GM23338 (cell line): ENCODE results near the gene ABCC6. TPM values are rescaled to one million over a fixed set of nuclear protein-coding genes. Genes with fewer than 3 reads are reported as not detected.

ENCODE experiments used
- ATAC-seq: fragments of 200-7000 bp; cut with Tn5 transposase; 3 replicates; pipeline ENCODE4 v1.9.1; 2020
- DNase-seq: peaks from one replicate; pipeline ENCODE4 v3.0.0-alpha.2; 2015; ENCODE audit warnings: low spot score
- H2AFZ ChIP-seq: fragments of 200-600 bp; sonication (generic); 2 replicates; pipeline ENCODE4 v1.8.0; 2016; ENCODE audit warnings: antibody characterized with exemption, mild to moderate bottlenecking, moderate library complexity
- H3F3A ChIP-seq: fragments of 200-600 bp; sonication (generic); replicated peaks from 2 replicates; pipeline ENCODE4 v1.8.0; 2017; ENCODE audit warnings: antibody characterized with exemption, mixed run types, low read depth
- H3K27ac ChIP-seq: fragments of 200-600 bp; sonication (generic); 2 replicates; pipeline ENCODE4 v1.6.1; 2016; ENCODE audit warnings: low read depth
- H3K27me3 ChIP-seq: fragments of 200-600 bp; sonication (generic); 2 replicates; pipeline ENCODE4 v1.8.0; 2016; ENCODE audit warnings: mild to moderate bottlenecking, mixed run types, moderate library complexity; ENCODE audit not compliant: insufficient read depth
- H3K36me3 ChIP-seq: fragments of 200-600 bp; sonication (generic); 2 replicates; pipeline ENCODE4 v1.8.0; 2016; ENCODE audit warnings: mild to moderate bottlenecking; ENCODE audit not compliant: insufficient read depth
- H3K4me1 ChIP-seq: fragments of 200-600 bp; sonication (generic); 2 replicates; pipeline ENCODE4 v1.8.0; 2016; ENCODE audit warnings: mild to moderate bottlenecking, moderate library complexity; ENCODE audit not compliant: insufficient read depth
- H3K4me2 ChIP-seq: fragments of 200-600 bp; sonication (generic); 2 replicates; pipeline ENCODE4 v1.7.1; 2017; ENCODE audit warnings: mixed run types
- H3K4me3 ChIP-seq: fragments of 200-600 bp; sonication (generic); 2 replicates; pipeline ENCODE4 v1.6.1; 2016; ENCODE audit warnings: mixed run types
- H3K79me2 ChIP-seq: fragments of 200-600 bp; sonication (generic); replicated peaks from 2 replicates; pipeline ENCODE4 v1.8.0; 2017; ENCODE audit warnings: mild to moderate bottlenecking; ENCODE audit not compliant: insufficient read depth
- H3K9me2 ChIP-seq: fragments of 200-600 bp; sonication (generic); 2 replicates; pipeline ENCODE4 v1.8.0; 2017; ENCODE audit not compliant: insufficient read depth
- H4K20me1 ChIP-seq: fragments of 200-600 bp; sonication (generic); replicated peaks from 2 replicates; pipeline ENCODE4 v1.8.0; 2017; ENCODE audit warnings: mild to moderate bottlenecking; ENCODE audit not compliant: insufficient read depth
- H3K27ac Mint-ChIP-seq: 2 replicates; pipeline ENCODE4 v1.8.0; 2020; ENCODE audit warnings: inconsistent platforms, mild to moderate bottlenecking, moderate library complexity, mixed read lengths
- H3K27me3 Mint-ChIP-seq: 3 replicates; pipeline ENCODE4 v1.8.0; 2022; ENCODE audit warnings: low read depth, mild to moderate bottlenecking, moderate library complexity, mixed read lengths, inconsistent platforms; ENCODE audit not compliant: insufficient read depth, poor library complexity
- H3K36me3 Mint-ChIP-seq: 3 replicates; pipeline ENCODE4 v1.8.0; 2021; ENCODE audit warnings: low read depth, mild to moderate bottlenecking, inconsistent platforms, moderate library complexity, mixed read lengths
- H3K4me1 Mint-ChIP-seq: 3 replicates; pipeline ENCODE4 v1.8.0; 2020; ENCODE audit warnings: mild to moderate bottlenecking, inconsistent platforms, mixed read lengths
- H3K4me3 Mint-ChIP-seq: 3 replicates; pipeline ENCODE4 v1.8.0; 2021; ENCODE audit warnings: moderate library complexity, mild to moderate bottlenecking, inconsistent platforms, mixed read lengths
- H3K9me3 Mint-ChIP-seq: 3 replicates; pipeline ENCODE4 v1.8.0; 2020; ENCODE audit warnings: moderate library complexity, mild to moderate bottlenecking, inconsistent platforms, mixed read lengths
- CREB1 ChIP-seq: fragments of 250-450 bp; sonication (Bioruptor Pico); IDR thresholded peaks from 2 replicates; pipeline ENCODE4 v1.5.0; 2020; ENCODE audit warnings: low read depth, mild to moderate bottlenecking, moderate library complexity
- JUNB ChIP-seq: IDR thresholded peaks from one replicate; pipeline ENCODE4 v1.6.1; 2016; ENCODE audit warnings: antibody characterized with exemption; ENCODE audit not compliant: unreplicated experiment
- NANOG ChIP-seq: IDR thresholded peaks from 2 replicates; pipeline ENCODE4 v1.6.1; 2016; ENCODE audit warnings: antibody characterized with exemption, borderline replicate concordance
- POLR2AphosphoS5 ChIP-seq: IDR thresholded peaks from 2 replicates; pipeline ENCODE4 v1.6.1; 2016; ENCODE audit warnings: antibody characterized with exemption, low read depth
- STAT1 ChIP-seq: IDR thresholded peaks from one replicate; pipeline ENCODE4 v1.6.1; 2016; ENCODE audit warnings: antibody characterized with exemption; ENCODE audit not compliant: unreplicated experiment
- ZNF114 ChIP-seq: fragments of 250-450 bp; sonication (Bioruptor Pico); IDR thresholded peaks from 2 replicates; pipeline ENCODE4 v1.5.0; 2020; ENCODE audit warnings: mild to moderate bottlenecking, moderate library complexity
- ZNF331 ChIP-seq: fragments of 250-450 bp; sonication (Bioruptor Pico); IDR thresholded peaks from 2 replicates; pipeline ENCODE4 v1.5.0; 2020; ENCODE audit warnings: low read depth, mild to moderate bottlenecking, moderate library complexity
- polyA plus RNA-seq: library from polyadenylated mRNA; unstranded; fragments of >200 nt; fragmentation: Nextera tagmentation; extraction: Ambion mirVana; gene quantifications from 2 replicates; pipeline ENCODE4 v1.2.1, GENCODE V29; 2016
- total RNA-seq: library from RNA; depleted of rRNA; stranded (reverse); fragments of >200 nt; shearing (Covaris generic); gene quantifications from 2 replicates; pipeline ENCODE4 v1.2.3, GENCODE V29; 2014
- TF ChIP-seq, protein P1 (sequence below), 2 experiments: fragments of 200-600 bp in 1 of 2; sonication (generic) in 1 of 2; conservative IDR thresholded peaks; 2 replicates each; pipeline versions ENCODE4 v1.5.1 to v1.6.1; 2016 to 2017; ENCODE audit warnings: antibody characterized with exemption in 2 of 2, low read depth in 2 of 2, mild to moderate bottlenecking in 2 of 2, moderate library complexity in 1 of 2
- TF ChIP-seq, protein P2 (sequence below): IDR thresholded peaks from 2 replicates; pipeline ENCODE4 v1.6.1; 2016; ENCODE audit warnings: antibody characterized with exemption
- TF ChIP-seq, protein P3 (sequence below): IDR thresholded peaks from one replicate; pipeline ENCODE4 v1.6.1; 2018; ENCODE audit warnings: antibody characterized with exemption; ENCODE audit not compliant: unreplicated experiment

Gene ABCC6
- total and polyA plus RNA-seq, 2 experiments from 2014 or later, result 0.73 to 2.8 TPM

DNA sequence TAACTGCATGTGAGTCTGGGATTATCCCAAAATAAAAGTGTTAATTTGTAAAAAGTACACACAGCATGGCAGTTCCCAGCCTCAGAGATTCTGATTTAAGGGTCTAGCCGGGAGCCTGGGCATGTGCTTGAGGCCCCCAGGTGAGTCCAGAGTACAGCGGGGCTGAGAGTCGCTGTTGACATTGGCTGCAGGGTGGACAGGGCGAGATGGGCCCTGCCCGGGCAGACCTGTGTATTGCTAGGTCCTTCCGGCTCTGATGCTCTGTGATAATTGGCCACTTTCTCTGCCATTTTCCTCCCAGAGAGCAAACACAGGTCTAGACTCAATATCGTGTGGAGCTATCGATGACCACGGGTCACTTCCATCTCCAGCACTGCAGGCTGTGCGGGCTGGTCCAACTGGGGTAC, 73.6 kb downstream of the ABCC6 start:
- Mint-ChIP-seq H3K27ac (no peak overlapping the region; the same call in 1 of the 2 replicates), H3K4me3 (no peak overlapping the region), H3K36me3 (peaks cover 6% of the 10 kb centered on the region; the same call in 2 of the 3 replicates), H3K9me3 (no peaks in the 10 kb centered on the region), H3K4me1 (peaks cover 3% of the 10 kb centered on the region), H3K27me3 (peaks cover 17% of the 10 kb centered on the region)
- DNase-seq (no peak), ATAC-seq (no peak; the same call in 1 of the 3 replicates)
- TF ChIP-seq, protein P1, sequence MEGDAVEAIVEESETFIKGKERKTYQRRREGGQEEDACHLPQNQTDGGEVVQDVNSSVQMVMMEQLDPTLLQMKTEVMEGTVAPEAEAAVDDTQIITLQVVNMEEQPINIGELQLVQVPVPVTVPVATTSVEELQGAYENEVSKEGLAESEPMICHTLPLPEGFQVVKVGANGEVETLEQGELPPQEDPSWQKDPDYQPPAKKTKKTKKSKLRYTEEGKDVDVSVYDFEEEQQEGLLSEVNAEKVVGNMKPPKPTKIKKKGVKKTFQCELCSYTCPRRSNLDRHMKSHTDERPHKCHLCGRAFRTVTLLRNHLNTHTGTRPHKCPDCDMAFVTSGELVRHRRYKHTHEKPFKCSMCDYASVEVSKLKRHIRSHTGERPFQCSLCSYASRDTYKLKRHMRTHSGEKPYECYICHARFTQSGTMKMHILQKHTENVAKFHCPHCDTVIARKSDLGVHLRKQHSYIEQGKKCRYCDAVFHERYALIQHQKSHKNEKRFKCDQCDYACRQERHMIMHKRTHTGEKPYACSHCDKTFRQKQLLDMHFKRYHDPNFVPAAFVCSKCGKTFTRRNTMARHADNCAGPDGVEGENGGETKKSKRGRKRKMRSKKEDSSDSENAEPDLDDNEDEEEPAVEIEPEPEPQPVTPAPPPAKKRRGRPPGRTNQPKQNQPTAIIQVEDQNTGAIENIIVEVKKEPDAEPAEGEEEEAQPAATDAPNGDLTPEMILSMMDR (conservative IDR thresholded peaks at IDR 0.05; ENCODE audit: low read depth in 2 of 2), result no peak
- TF ChIP-seq NANOG (no peak), POLR2AphosphoS5 (no peak), ZNF331 (CRISPR knock-in tag) (no peak)
- TF ChIP-seq, protein P2, sequence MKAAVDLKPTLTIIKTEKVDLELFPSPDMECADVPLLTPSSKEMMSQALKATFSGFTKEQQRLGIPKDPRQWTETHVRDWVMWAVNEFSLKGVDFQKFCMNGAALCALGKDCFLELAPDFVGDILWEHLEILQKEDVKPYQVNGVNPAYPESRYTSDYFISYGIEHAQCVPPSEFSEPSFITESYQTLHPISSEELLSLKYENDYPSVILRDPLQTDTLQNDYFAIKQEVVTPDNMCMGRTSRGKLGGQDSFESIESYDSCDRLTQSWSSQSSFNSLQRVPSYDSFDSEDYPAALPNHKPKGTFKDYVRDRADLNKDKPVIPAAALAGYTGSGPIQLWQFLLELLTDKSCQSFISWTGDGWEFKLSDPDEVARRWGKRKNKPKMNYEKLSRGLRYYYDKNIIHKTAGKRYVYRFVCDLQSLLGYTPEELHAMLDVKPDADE, result no peak
- TF ChIP-seq, protein P3, sequence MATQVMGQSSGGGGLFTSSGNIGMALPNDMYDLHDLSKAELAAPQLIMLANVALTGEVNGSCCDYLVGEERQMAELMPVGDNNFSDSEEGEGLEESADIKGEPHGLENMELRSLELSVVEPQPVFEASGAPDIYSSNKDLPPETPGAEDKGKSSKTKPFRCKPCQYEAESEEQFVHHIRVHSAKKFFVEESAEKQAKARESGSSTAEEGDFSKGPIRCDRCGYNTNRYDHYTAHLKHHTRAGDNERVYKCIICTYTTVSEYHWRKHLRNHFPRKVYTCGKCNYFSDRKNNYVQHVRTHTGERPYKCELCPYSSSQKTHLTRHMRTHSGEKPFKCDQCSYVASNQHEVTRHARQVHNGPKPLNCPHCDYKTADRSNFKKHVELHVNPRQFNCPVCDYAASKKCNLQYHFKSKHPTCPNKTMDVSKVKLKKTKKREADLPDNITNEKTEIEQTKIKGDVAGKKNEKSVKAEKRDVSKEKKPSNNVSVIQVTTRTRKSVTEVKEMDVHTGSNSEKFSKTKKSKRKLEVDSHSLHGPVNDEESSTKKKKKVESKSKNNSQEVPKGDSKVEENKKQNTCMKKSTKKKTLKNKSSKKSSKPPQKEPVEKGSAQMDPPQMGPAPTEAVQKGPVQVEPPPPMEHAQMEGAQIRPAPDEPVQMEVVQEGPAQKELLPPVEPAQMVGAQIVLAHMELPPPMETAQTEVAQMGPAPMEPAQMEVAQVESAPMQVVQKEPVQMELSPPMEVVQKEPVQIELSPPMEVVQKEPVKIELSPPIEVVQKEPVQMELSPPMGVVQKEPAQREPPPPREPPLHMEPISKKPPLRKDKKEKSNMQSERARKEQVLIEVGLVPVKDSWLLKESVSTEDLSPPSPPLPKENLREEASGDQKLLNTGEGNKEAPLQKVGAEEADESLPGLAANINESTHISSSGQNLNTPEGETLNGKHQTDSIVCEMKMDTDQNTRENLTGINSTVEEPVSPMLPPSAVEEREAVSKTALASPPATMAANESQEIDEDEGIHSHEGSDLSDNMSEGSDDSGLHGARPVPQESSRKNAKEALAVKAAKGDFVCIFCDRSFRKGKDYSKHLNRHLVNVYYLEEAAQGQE, result no peak
- Histone ChIP-seq H3K4me2 (no peak overlapping the region), H3K27me3 (no peaks in the 10 kb centered on the region), H3K27ac (no peak overlapping the region), H3F3A (no peaks in the 10 kb centered on the region), H3K79me2 (no peaks in the 10 kb centered on the region), H3K4me3 (no peak overlapping the region), H4K20me1 (0 out of 2 replicates have a peak, but pooled peaks cover 3% of the 10 kb centered on the region), H3K4me1 (peaks cover 3% of the 10 kb centered on the region; the same call in 1 of the 2 replicates), H3K9me2 (no peaks in the 10 kb centered on the region), H2AFZ (no peak overlapping the region), H3K36me3 (no peaks in the 10 kb centered on the region)

DNA sequence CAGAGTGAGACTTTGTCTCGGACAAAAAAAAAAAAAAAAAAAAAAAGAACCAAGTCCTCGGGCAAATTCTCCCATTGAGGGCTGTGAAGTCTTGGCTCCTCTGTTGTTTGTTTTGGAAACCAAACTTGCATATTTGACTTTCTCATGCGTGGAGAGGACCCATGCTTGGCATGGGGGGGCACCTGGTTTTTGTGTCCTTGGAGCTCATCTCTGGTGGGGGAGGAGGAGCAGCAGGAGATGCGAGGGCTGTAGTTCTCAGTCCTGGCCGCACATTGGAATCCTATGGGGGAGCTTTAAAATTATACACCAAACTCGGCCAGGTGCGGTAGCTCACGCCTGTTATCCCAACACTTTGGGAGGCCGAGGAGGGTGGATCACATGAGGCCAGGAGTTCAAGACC, 74.5 kb downstream of the ABCC6 start:
- Histone ChIP-seq H3K4me3 (no peak overlapping the region), H3K4me2 (no peak overlapping the region), H3F3A (no peaks in the 10 kb centered on the region), H3K36me3 (no peaks in the 10 kb centered on the region), H3K79me2 (no peaks in the 10 kb centered on the region), H4K20me1 (0 out of 2 replicates have a peak, but pooled peaks cover 3% of the 10 kb centered on the region), H3K9me2 (no peaks in the 10 kb centered on the region), H3K4me1 (peaks cover 3% of the 10 kb centered on the region; the same call in 1 of the 2 replicates), H3K27ac (no peak overlapping the region), H3K27me3 (no peaks in the 10 kb centered on the region), H2AFZ (no peak overlapping the region)
- H3K9me3 Mint-ChIP-seq, result no peaks in the 10 kb centered on the region
- H3K4me1 Mint-ChIP-seq, result peaks cover 3% of the 10 kb centered on the region
- no peak overlapping the region for H3K4me3 Mint-ChIP-seq
- peaks cover 6% of the 10 kb centered on the region for H3K36me3 Mint-ChIP-seq
- H3K27me3 Mint-ChIP-seq, result peaks cover 20% of the 10 kb centered on the region
- no peak for DNase-seq
- no peak for ATAC-seq
- H3K27ac Mint-ChIP-seq, result peak overlapping the region; percentile 86; the same call in 1 of the 2 replicates
- TF ChIP-seq, protein P3, result no peak
- no peak for TF ChIP-seq POLR2AphosphoS5
- TF ChIP-seq, protein P1 (conservative IDR thresholded peaks at IDR 0.05; ENCODE audit: low read depth in 2 of 2), result no peak
- no peak for TF ChIP-seq STAT1
- TF ChIP-seq NANOG, result no peak
- TF ChIP-seq JUNB, result no peak
- no peak for TF ChIP-seq ZNF331 (CRISPR knock-in tag)
- TF ChIP-seq ZNF114 (CRISPR knock-in tag), result no peak
- no peak for TF ChIP-seq CREB1 (CRISPR knock-in tag)
